Activated CD8-positive, alpha-beta T cell treated with anti-CD3 and anti-CD28 coated beads for 36 hours (primary cell): ENCODE measurements around the gene BCAR3. TPM values are rescaled to one million over a fixed set of nuclear protein-coding genes. Genes with fewer than 3 reads are reported as not detected.

Experiments
- ATAC-seq: fragments of 200-7000 bp; cut with Tn5 transposase; one replicate; pipeline ENCODE4 v1.10.0; 2021; ENCODE audit warnings: mild to moderate bottlenecking, moderate library complexity
- CTCF ChIA-PET: fragments of 350-600 bp; sonication (Branson Sonifier 250); formaldehyde crosslinking; loops from one replicate; lab custom pipeline; 2021; ENCODE audit warnings: antibody characterized with exemption; lab: Charles Lee
- POLR2A ChIA-PET: fragments of 350-600 bp; sonication (Branson Sonifier 250); formaldehyde crosslinking; loops from one replicate; lab custom pipeline; 2021; ENCODE audit warnings: antibody characterized with exemption; lab: Charles Lee
- DNase-seq: peaks from one replicate; pipeline ENCODE4 v3.0.0-alpha.2; 2020
- H3K27ac Mint-ChIP-seq: one replicate; pipeline ENCODE4 v1.8.0; 2021; ENCODE audit warnings: mild to moderate bottlenecking, mixed read lengths
- H3K27me3 Mint-ChIP-seq: one replicate; pipeline ENCODE4 v1.8.0; 2021; ENCODE audit warnings: mixed read lengths
- H3K36me3 Mint-ChIP-seq: one replicate; pipeline ENCODE4 v1.8.0; 2021; ENCODE audit warnings: low read depth, mixed read lengths
- H3K4me1 Mint-ChIP-seq: one replicate; pipeline ENCODE4 v1.8.0; 2021; ENCODE audit warnings: low read depth, mixed read lengths
- H3K4me3 Mint-ChIP-seq: one replicate; pipeline ENCODE4 v1.8.0; 2021; ENCODE audit warnings: mild to moderate bottlenecking, moderate library complexity, mixed read lengths
- H3K9me3 Mint-ChIP-seq: one replicate; pipeline ENCODE4 v1.8.0; 2021; ENCODE audit warnings: mixed read lengths
- intact Hi-C: fragments of 100-400 bp; cut with micrococcal nuclease; formaldehyde crosslinking; loops from one replicate; pipeline ENCODE4 v1.10.0; 2022
- total RNA-seq, 2 experiments: library from RNA; stranded (reverse); gene quantifications; one replicate each; pipeline ENCODE4 v1.2.3, GENCODE V29; 2021
- TF ChIP-seq, protein P1 (sequence below): fragments of 200-600 bp; IDR thresholded peaks from one replicate; pipeline ENCODE4 v1.8.0; 2022; ENCODE audit warnings: antibody characterized with exemption, mild to moderate bottlenecking

BCAR3 gene
- total RNA-seq, 2 experiments from 2014 or later, result 0.51 to 0.70 TPM

DNA sequence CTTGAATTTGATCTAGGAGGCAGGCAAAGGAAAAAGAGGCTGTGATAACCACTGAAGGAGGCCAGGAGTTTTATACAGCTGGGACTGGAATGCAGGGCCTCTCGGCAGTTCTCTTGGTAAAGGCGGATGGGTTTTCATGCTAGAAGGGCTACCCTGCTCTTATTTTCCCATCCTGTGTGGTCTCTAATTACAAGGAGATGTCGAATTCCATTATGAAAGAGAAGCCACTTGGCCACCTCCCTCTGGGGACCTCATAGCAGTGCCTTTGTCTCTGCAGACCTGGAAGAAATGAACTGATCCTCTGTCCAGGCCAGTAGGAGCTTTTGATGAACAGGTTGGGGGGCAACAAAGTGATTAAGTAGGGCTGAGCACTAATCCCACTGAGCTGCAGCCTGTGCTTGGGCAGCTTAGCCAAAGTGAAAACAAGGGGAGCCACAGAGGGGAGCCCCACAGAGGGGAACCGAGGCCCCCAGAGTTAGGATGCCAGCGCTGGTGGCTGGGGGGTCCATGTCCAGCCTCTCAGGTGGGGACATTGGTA is 42.2 kb upstream of the BCAR3 start:
- H3K4me1 Mint-ChIP-seq, result no peaks in the 10 kb centered on the region
- TF ChIP-seq, protein P1, sequence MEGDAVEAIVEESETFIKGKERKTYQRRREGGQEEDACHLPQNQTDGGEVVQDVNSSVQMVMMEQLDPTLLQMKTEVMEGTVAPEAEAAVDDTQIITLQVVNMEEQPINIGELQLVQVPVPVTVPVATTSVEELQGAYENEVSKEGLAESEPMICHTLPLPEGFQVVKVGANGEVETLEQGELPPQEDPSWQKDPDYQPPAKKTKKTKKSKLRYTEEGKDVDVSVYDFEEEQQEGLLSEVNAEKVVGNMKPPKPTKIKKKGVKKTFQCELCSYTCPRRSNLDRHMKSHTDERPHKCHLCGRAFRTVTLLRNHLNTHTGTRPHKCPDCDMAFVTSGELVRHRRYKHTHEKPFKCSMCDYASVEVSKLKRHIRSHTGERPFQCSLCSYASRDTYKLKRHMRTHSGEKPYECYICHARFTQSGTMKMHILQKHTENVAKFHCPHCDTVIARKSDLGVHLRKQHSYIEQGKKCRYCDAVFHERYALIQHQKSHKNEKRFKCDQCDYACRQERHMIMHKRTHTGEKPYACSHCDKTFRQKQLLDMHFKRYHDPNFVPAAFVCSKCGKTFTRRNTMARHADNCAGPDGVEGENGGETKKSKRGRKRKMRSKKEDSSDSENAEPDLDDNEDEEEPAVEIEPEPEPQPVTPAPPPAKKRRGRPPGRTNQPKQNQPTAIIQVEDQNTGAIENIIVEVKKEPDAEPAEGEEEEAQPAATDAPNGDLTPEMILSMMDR, result no peak
- H3K27ac Mint-ChIP-seq, result no peak overlapping the region
- H3K9me3 Mint-ChIP-seq, result no peaks in the 10 kb centered on the region
- ATAC-seq (no peak), DNase-seq (no peak)
- ChIA-PET POLR2A (no interaction called here), CTCF (no interaction called here)
- no peaks in the 10 kb centered on the region for H3K36me3 Mint-ChIP-seq
- no peak overlapping the region for H3K4me3 Mint-ChIP-seq
- no peaks in the 10 kb centered on the region for H3K27me3 Mint-ChIP-seq
- intact Hi-C loops, result no loop called here

DNA sequence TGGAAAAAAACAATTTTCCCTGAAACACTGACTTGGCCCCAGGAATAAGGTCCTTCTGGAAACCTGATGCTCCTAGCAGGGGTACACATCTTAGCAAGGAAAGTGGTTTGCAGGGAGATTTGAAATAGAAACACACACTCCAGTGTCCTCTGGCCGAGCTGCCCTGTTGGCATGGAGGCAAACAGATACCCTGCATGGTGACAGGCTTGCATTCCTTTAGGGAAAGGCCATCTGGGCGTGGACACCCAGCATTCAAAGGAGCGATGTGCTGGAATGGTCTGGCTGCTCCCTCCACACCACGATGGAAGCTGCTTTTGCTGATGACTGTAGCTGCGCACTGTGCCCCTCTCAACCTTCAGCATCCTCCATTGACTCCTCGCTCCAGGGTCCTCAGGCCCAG is 41.5 kb upstream of the BCAR3 start:
- Mint-ChIP-seq H3K4me1 (no peaks in the 10 kb centered on the region), H3K9me3 (no peaks in the 10 kb centered on the region), H3K27me3 (no peaks in the 10 kb centered on the region), H3K27ac (no peak overlapping the region), H3K36me3 (no peaks in the 10 kb centered on the region), H3K4me3 (no peak overlapping the region)
- TF ChIP-seq, protein P1, result no peak
- ATAC-seq, result no peak
- ChIA-PET CTCF (no interaction called here), POLR2A (no interaction called here)
- DNase-seq, result no peak
- intact Hi-C loops, result no loop called here

DNA sequence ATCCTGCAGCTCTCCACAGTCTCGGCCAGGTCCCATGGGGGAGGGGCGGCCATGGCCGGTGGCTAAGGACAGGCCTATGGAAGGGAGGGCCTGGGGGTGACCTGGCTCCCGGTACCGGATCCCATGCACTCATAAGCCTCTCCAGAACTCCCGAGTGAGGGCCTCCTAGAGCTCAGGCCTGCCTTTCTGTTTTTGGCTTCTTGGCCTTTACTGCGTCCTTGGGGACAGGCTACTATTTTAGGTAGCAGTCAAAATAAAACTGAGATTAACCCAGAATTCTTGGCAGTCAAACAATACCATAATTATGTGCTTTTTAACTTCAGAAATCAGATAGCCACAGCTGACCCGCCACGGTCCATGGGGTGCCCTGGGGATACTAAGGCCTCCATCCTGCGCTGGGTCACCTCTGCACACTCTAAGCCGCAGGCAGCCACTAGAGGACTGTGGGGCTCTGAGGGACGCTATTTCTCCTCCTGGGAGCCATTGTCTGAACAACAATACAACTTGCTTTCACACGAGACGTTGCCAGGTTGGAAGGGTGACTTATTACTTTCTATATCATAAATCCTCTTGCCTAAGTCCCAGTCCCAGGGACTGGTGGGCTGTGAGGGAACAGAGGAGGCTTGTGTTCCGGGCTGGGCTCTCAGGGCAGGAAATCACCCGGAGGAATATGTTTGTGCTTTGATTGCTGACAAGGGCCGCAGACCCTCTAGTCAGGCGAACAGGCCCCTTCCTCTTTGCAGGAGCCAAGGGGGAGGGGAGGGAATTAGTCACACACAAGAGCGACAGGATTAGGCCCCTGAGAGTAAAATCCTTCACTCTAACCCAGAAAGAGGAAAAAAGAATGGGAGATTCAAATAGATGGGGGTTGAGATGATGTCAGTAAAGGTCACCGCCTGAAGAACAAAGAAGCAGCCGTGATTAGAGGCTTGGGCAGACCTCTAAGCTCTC is 40.7 kb upstream of the BCAR3 start:
- no peaks in the 10 kb centered on the region for H3K36me3 Mint-ChIP-seq
- no peaks in the 10 kb centered on the region for H3K27me3 Mint-ChIP-seq
- peaks cover 3% of the 10 kb centered on the region for H3K9me3 Mint-ChIP-seq
- POLR2A ChIA-PET, result no interaction called here
- TF ChIP-seq, protein P1, result no peak
- DNase-seq, result no peak
- H3K4me1 Mint-ChIP-seq, result no peaks in the 10 kb centered on the region
- no peak for ATAC-seq
- intact Hi-C loops, result no loop called here
- no peak overlapping the region for H3K4me3 Mint-ChIP-seq
- CTCF ChIA-PET, result no interaction called here
- H3K27ac Mint-ChIP-seq, result no peak overlapping the region

DNA sequence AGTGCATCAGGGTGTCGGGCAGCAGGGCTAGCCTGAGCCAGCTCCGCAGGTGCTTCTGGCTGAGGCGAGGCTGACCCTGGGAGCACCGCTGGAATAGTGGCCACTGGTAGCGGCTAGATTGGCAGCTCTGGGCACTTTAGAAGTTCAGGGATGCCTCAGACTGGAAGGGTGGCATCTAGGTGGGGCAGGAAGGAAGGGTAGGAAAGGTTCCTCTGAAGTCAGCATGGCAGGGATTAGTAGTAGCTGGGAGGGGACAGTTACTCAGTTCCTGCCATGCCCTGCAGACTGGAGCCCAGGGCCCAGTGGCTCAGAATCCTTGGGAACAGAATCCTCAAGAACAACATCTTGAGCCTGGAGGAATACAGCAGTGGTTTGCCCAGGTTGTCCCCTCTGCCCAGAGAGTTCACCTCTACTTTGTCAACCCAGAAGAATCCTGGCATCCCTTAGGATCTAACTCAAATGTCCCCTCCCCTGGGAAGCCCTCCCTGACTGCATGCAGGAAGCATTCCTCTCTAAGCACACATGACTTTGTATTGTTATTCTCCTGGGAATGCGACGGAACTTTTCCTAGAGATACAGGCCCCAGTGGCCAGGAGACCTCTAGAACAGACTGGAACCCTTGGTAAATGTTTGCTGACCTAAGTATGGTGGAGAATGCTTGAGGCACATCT is 39.5 kb upstream of the BCAR3 start:
- ChIA-PET CTCF (no interaction called here), POLR2A (no interaction called here)
- no peak for DNase-seq
- H3K4me1 Mint-ChIP-seq, result peaks cover 9% of the 10 kb centered on the region
- H3K4me3 Mint-ChIP-seq, result no peak overlapping the region
- intact Hi-C loops, result no loop called here
- H3K9me3 Mint-ChIP-seq, result peaks cover 10% of the 10 kb centered on the region
- no peak overlapping the region for H3K27ac Mint-ChIP-seq
- TF ChIP-seq, protein P1, result no peak
- H3K27me3 Mint-ChIP-seq, result no peaks in the 10 kb centered on the region
- no peak for ATAC-seq
- peaks cover 3% of the 10 kb centered on the region for H3K36me3 Mint-ChIP-seq

DNA sequence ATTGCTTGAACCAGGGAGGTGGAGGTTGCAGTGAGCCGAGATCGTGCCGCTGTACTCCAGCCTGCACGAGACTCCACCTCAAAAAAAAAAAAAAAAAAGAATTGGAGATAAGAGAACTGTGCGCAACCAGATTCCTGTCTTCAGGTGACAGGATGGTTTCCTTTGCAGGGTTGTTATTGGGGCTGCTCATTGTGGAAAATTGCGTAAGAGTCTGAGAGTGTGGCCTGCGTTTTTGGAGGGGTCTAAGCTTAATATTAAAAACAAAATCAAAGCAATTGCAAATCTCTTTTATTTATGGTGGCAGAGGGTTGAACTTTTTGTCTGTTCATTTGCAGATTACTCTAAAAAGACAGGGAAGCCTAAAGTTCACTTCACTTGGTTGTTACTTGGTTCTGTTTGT is 36.0 kb upstream of the BCAR3 start:
- H3K4me1 Mint-ChIP-seq, result peaks cover 24% of the 10 kb centered on the region
- POLR2A ChIA-PET, result no interaction called here
- intact Hi-C loops, result no loop called here

More for the DNA sequence above, 36.0 kb upstream of the BCAR3 start:
- H3K36me3 Mint-ChIP-seq, result peaks cover 3% of the 10 kb centered on the region
- ATAC-seq, result no peak
- no peak overlapping the region for H3K4me3 Mint-ChIP-seq
- TF ChIP-seq, protein P1, result no peak
- no peaks in the 10 kb centered on the region for H3K27me3 Mint-ChIP-seq
- peaks cover 10% of the 10 kb centered on the region for H3K9me3 Mint-ChIP-seq
- no peak overlapping the region for H3K27ac Mint-ChIP-seq
- DNase-seq, result no peak
- CTCF ChIA-PET, result interaction anchor here (1.4 kb wide), 1 partner anchor 96 kb away, joined by 4 read pairs; no protein-coding TSS in a partner anchor
